Measurements from ENCODE around the gene CTBP2.

Gene CTBP2

DNA sequence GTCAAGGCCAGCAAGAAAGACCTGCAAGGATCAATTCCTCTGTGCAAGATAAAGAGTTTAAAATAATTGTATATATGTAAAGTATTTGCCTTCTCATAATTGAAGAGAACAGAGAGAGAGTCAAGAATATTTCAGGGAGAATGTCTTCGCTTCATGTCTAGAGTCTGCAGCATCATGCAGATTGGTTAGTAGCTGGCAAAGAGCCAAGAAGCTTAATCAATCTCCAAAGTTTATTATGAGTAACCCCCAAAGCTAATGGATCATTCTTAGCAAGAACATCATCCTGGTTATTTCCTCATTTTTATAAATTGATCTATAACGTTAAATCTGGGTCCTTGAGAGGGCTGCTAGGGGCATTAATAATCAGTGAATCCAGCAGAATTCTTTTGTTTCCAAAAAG, 38.9 kb upstream of the CTBP2 start:
- no peak overlapping the region for H2BK120ac ChIP-seq (ENCODE audit: low read depth, low read length)
- no peak overlapping the region for H3K9ac ChIP-seq (ENCODE audit: low read length)
- no peak overlapping the region for H3K4ac ChIP-seq (ENCODE audit: low read depth, low read length)
- no peak for DNase-seq
- no CpG with 5 or more reads among the region's 2 CpGs for WGBS (ENCODE audit: extremely low coverage, insufficient coverage, low lambda C conversion rate)
- H3K36me3 ChIP-seq (ENCODE audit: control insufficient read depth, insufficient read depth, low read length): no peaks in the 10 kb centered on the region
- H4K5ac ChIP-seq (ENCODE audit: low read length): no peak overlapping the region
- no peak overlapping the region for H2BK15ac ChIP-seq (replicated peaks; ENCODE audit: low read depth)
- H3K79me2 ChIP-seq (ENCODE audit: control insufficient read depth, insufficient read depth, low read length): no peaks in the 10 kb centered on the region
- no peak overlapping the region for H3K4me3 ChIP-seq (ENCODE audit: low read length)
- no peak overlapping the region for H3K23ac ChIP-seq (ENCODE audit: low read length)
- H3K4me1 ChIP-seq (ENCODE audit: control insufficient read depth, low read depth, low read length): no peaks in the 10 kb centered on the region
- H3K27me3 ChIP-seq (ENCODE audit: insufficient read depth, low read length, poor library complexity): no peaks in the 10 kb centered on the region
- H3K56ac ChIP-seq (ENCODE audit: low read length): no peak overlapping the region
- H3K27ac ChIP-seq (ENCODE audit: low read depth, low read length): no peak overlapping the region
- H3K79me1 ChIP-seq (ENCODE audit: low read length): no peaks in the 10 kb centered on the region
- no peak overlapping the region for H2BK5ac ChIP-seq (ENCODE audit: low read length)
- H3K18ac ChIP-seq (ENCODE audit: low read length): no peak overlapping the region
- H4K8ac ChIP-seq (ENCODE audit: low read depth, low read length): no peak overlapping the region
- H3K4me2 ChIP-seq (ENCODE audit: low read length): no peak overlapping the region
- H2AK5ac ChIP-seq (ENCODE audit: low read length): no peak overlapping the region

DNA sequence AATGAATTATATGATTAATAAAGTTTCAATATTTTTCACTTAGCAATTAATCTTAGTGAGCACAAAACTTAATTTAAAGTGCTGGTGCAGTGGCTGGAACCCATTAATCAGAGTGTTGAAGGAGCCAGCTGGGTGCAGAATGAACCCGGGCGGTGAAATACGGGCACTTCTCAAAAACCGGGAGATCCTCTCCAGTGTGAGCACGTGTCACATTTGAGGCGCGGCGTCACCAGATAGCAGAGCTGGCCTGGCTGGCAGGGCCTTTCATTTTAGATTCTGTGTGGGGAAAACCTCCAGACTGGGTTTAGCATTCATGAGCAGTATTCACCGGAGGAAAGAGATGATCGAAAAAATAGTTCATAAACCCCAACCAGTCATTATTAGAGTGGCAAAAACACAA, 34.5 kb upstream of the CTBP2 start:
- Histone ChIP-seq H2BK5ac (ENCODE audit: low read length) (no peak overlapping the region), H2BK120ac (ENCODE audit: low read depth, low read length) (no peak overlapping the region), H3K23ac (ENCODE audit: low read length) (no peak overlapping the region), H3K4me1 (ENCODE audit: control insufficient read depth, low read depth, low read length) (no peaks in the 10 kb centered on the region), H3K36me3 (ENCODE audit: control insufficient read depth, insufficient read depth, low read length) (no peaks in the 10 kb centered on the region), H4K5ac (ENCODE audit: low read length) (no peak overlapping the region), H3K4me2 (ENCODE audit: low read length) (no peak overlapping the region), H3K79me1 (ENCODE audit: low read length) (no peaks in the 10 kb centered on the region), H3K27me3 (ENCODE audit: insufficient read depth, low read length, poor library complexity) (no peaks in the 10 kb centered on the region), H3K4me3 (ENCODE audit: low read length) (no peak overlapping the region), H3K27ac (ENCODE audit: low read depth, low read length) (no peak overlapping the region), H3K9ac (ENCODE audit: low read length) (no peak overlapping the region), H3K79me2 (ENCODE audit: control insufficient read depth, insufficient read depth, low read length) (no peaks in the 10 kb centered on the region), H4K8ac (ENCODE audit: low read depth, low read length) (no peak overlapping the region), H3K18ac (ENCODE audit: low read length) (no peak overlapping the region), H2BK15ac (replicated peaks; ENCODE audit: low read depth) (no peak overlapping the region), H3K56ac (ENCODE audit: low read length) (no peak overlapping the region), H2AK5ac (ENCODE audit: low read length) (no peak overlapping the region), H3K4ac (ENCODE audit: low read depth, low read length) (no peak overlapping the region)
- no peak for DNase-seq
- WGBS (ENCODE audit: extremely low coverage, insufficient coverage, low lambda C conversion rate): no CpG with 5 or more reads among the region's 10 CpGs

DNA sequence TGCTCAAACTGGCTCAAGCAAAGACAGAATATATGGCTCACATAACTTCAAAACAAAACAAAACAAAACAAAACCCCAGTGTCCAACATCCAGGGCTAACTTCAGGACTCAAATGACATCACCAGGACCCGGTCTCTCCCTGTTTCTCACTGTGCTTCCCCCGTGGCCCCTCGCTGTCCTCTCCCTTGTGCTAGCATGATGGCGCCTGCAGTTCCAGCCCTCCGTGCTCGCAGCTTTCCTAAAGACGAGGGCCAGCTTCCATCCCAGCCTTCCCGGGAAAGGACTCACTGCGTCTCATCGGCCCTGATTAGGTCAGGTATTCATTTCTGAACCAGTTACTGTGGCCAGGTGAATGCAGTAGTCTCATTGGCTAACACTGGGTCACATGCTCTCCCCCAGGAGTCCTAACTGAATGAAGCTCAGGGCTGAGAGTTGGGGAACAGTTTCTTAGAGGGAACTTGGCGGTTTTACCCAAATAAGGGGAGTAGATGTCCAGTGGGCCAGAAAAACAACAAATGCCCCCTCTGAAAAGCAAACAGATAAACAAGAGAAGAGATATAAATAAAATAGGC, 33.0 kb upstream of the CTBP2 start:
- H3K9ac ChIP-seq (ENCODE audit: low read length): no peak overlapping the region
- H3K36me3 ChIP-seq (ENCODE audit: control insufficient read depth, insufficient read depth, low read length): no peaks in the 10 kb centered on the region
- H2BK15ac ChIP-seq (replicated peaks; ENCODE audit: low read depth): no peak overlapping the region
- H3K18ac ChIP-seq (ENCODE audit: low read length): no peak overlapping the region
- no peak overlapping the region for H3K4ac ChIP-seq (ENCODE audit: low read depth, low read length)
- H3K27ac ChIP-seq (ENCODE audit: low read depth, low read length): no peak overlapping the region
- no peak overlapping the region for H2BK120ac ChIP-seq (ENCODE audit: low read depth, low read length)
- no peaks in the 10 kb centered on the region for H3K79me2 ChIP-seq (ENCODE audit: control insufficient read depth, insufficient read depth, low read length)
- H4K8ac ChIP-seq (ENCODE audit: low read depth, low read length): no peak overlapping the region
- no peak overlapping the region for H3K56ac ChIP-seq (ENCODE audit: low read length)
- H3K4me2 ChIP-seq (ENCODE audit: low read length): no peak overlapping the region
- no peak overlapping the region for H3K23ac ChIP-seq (ENCODE audit: low read length)
- H2BK5ac ChIP-seq (ENCODE audit: low read length): no peak overlapping the region
- no peaks in the 10 kb centered on the region for H3K79me1 ChIP-seq (ENCODE audit: low read length)
- H4K5ac ChIP-seq (ENCODE audit: low read length): no peak overlapping the region
- no peaks in the 10 kb centered on the region for H3K4me1 ChIP-seq (ENCODE audit: control insufficient read depth, low read depth, low read length)
- no CpG with 5 or more reads among the region's 11 CpGs for WGBS (ENCODE audit: extremely low coverage, insufficient coverage, low lambda C conversion rate)
- DNase-seq: no peak
- no peaks in the 10 kb centered on the region for H3K27me3 ChIP-seq (ENCODE audit: insufficient read depth, low read length, poor library complexity)
- no peak overlapping the region for H2AK5ac ChIP-seq (ENCODE audit: low read length)
- no peak overlapping the region for H3K4me3 ChIP-seq (ENCODE audit: low read length)

DNA sequence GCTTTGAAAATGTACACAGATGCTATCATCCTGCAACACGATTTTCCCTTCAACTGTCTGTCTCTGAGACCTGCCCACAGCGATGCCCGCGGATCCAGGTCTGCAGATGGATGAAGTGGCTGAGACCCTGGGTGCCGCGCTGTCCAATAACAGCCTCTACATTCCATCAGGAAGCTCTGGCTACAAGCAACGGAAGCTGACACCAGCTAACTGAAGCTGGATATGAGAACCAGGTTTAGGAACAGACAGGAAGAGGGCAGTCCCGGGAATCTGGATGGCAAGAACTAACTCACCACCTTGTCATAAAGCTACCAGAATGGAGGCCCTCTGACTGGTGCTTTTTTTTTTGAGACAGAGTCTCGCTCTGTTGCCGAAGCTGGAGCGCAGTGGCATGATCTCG, 32.3 kb upstream of the CTBP2 start:
- no peak overlapping the region for H4K8ac ChIP-seq (ENCODE audit: low read depth, low read length)
- no peak overlapping the region for H3K27ac ChIP-seq (ENCODE audit: low read depth, low read length)
- no peak overlapping the region for H3K23ac ChIP-seq (ENCODE audit: low read length)
- no peaks in the 10 kb centered on the region for H3K27me3 ChIP-seq (ENCODE audit: insufficient read depth, low read length, poor library complexity)
- WGBS (ENCODE audit: extremely low coverage, insufficient coverage, low lambda C conversion rate): no CpG with 5 or more reads among the region's 12 CpGs
- no peak overlapping the region for H3K9ac ChIP-seq (ENCODE audit: low read length)
- H3K4me2 ChIP-seq (ENCODE audit: low read length): no peak overlapping the region
- no peak overlapping the region for H3K4me3 ChIP-seq (ENCODE audit: low read length)
- no peaks in the 10 kb centered on the region for H3K79me1 ChIP-seq (ENCODE audit: low read length)
- H4K5ac ChIP-seq (ENCODE audit: low read length): no peak overlapping the region
- H3K18ac ChIP-seq (ENCODE audit: low read length): no peak overlapping the region
- H2BK120ac ChIP-seq (ENCODE audit: low read depth, low read length): no peak overlapping the region
- no peaks in the 10 kb centered on the region for H3K36me3 ChIP-seq (ENCODE audit: control insufficient read depth, insufficient read depth, low read length)
- H2BK5ac ChIP-seq (ENCODE audit: low read length): no peak overlapping the region
- no peak overlapping the region for H2BK15ac ChIP-seq (replicated peaks; ENCODE audit: low read depth)
- no peaks in the 10 kb centered on the region for H3K4me1 ChIP-seq (ENCODE audit: control insufficient read depth, low read depth, low read length)
- H3K4ac ChIP-seq (ENCODE audit: low read depth, low read length): no peak overlapping the region
- no peaks in the 10 kb centered on the region for H3K79me2 ChIP-seq (ENCODE audit: control insufficient read depth, insufficient read depth, low read length)
- no peak for DNase-seq
- no peak overlapping the region for H3K56ac ChIP-seq (ENCODE audit: low read length)
- H2AK5ac ChIP-seq (ENCODE audit: low read length): no peak overlapping the region

DNA sequence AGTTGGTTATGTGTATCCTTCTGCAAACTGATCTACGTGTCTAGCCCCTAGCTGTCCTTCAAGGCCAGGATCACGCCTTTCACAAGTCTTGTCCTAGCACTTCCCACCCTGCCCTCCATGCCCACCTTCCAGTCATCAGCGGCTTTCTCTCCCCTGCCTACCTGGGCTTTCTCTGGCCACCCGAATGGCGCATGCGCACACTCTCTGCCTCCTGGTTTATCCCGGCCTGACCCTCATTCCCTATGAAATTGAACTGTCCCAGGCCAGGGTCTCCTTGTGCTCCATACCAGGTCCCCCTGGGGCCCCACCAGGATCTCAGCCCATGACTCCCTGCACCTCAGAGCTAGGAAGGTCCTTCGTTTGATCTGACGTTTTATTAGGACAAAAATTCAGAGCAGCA, 31.6 kb upstream of the CTBP2 start:
- Histone ChIP-seq H3K4ac (ENCODE audit: low read depth, low read length) (no peak overlapping the region), H4K5ac (ENCODE audit: low read length) (no peak overlapping the region), H3K4me2 (ENCODE audit: low read length) (no peak overlapping the region), H3K9ac (ENCODE audit: low read length) (no peak overlapping the region), H3K36me3 (ENCODE audit: control insufficient read depth, insufficient read depth, low read length) (no peaks in the 10 kb centered on the region), H2AK5ac (ENCODE audit: low read length) (no peak overlapping the region), H4K8ac (ENCODE audit: low read depth, low read length) (no peak overlapping the region), H3K27ac (ENCODE audit: low read depth, low read length) (no peak overlapping the region), H3K79me1 (ENCODE audit: low read length) (no peaks in the 10 kb centered on the region), H3K18ac (ENCODE audit: low read length) (no peak overlapping the region), H2BK5ac (ENCODE audit: low read length) (no peak overlapping the region), H3K4me3 (ENCODE audit: low read length) (no peak overlapping the region), H3K23ac (ENCODE audit: low read length) (no peak overlapping the region), H2BK15ac (replicated peaks; ENCODE audit: low read depth) (no peak overlapping the region), H3K4me1 (ENCODE audit: control insufficient read depth, low read depth, low read length) (no peaks in the 10 kb centered on the region), H3K79me2 (ENCODE audit: control insufficient read depth, insufficient read depth, low read length) (no peaks in the 10 kb centered on the region), H3K56ac (ENCODE audit: low read length) (no peak overlapping the region), H3K27me3 (ENCODE audit: insufficient read depth, low read length, poor library complexity) (no peaks in the 10 kb centered on the region), H2BK120ac (ENCODE audit: low read depth, low read length) (no peak overlapping the region)
- no CpG with 5 or more reads among the region's 9 CpGs for WGBS (ENCODE audit: extremely low coverage, insufficient coverage, low lambda C conversion rate)
- DNase-seq: no peak

DNA sequence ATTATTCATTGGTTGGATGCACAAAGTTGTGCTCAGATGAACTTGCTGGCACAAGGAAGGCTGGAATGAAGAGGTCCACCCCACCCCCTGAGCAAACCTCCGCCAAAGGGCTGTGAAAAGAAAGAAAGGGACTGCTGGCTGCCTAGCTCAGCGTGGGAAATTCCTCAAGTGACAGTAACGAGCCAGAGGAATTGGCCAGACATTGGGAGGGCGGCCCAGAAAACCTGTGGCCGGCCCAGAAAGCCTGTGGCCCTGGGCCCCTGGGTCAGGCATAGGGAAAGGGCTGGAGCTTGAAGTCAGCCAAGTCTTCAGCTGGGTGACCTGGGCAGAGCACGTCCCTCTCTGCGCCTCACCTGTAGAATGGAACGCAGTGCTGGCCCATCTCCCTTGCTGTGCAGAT, 30.6 kb upstream of the CTBP2 start:
- DNase-seq: peak; percentile 27
- no peaks in the 10 kb centered on the region for H3K36me3 ChIP-seq (ENCODE audit: control insufficient read depth, insufficient read depth, low read length)
- H3K79me1 ChIP-seq (ENCODE audit: low read length): no peaks in the 10 kb centered on the region
- no peak overlapping the region for H2BK15ac ChIP-seq (replicated peaks; ENCODE audit: low read depth)
- no peak overlapping the region for H4K8ac ChIP-seq (ENCODE audit: low read depth, low read length)
- H3K27me3 ChIP-seq (ENCODE audit: insufficient read depth, low read length, poor library complexity): no peaks in the 10 kb centered on the region
- no peaks in the 10 kb centered on the region for H3K4me1 ChIP-seq (ENCODE audit: control insufficient read depth, low read depth, low read length)
- H2BK120ac ChIP-seq (ENCODE audit: low read depth, low read length): no peak overlapping the region
- H3K4me3 ChIP-seq (ENCODE audit: low read length): no peak overlapping the region
- H2AK5ac ChIP-seq (ENCODE audit: low read length): no peak overlapping the region
- no peak overlapping the region for H3K23ac ChIP-seq (ENCODE audit: low read length)
- H3K4me2 ChIP-seq (ENCODE audit: low read length): no peak overlapping the region
- no peak overlapping the region for H3K18ac ChIP-seq (ENCODE audit: low read length)
- no peak overlapping the region for H2BK5ac ChIP-seq (ENCODE audit: low read length)
- no peak overlapping the region for H4K5ac ChIP-seq (ENCODE audit: low read length)
- H3K27ac ChIP-seq (ENCODE audit: low read depth, low read length): no peak overlapping the region
- H3K56ac ChIP-seq (ENCODE audit: low read length): no peak overlapping the region
- no peak overlapping the region for H3K4ac ChIP-seq (ENCODE audit: low read depth, low read length)
- no CpG with 5 or more reads among the region's 8 CpGs for WGBS (ENCODE audit: extremely low coverage, insufficient coverage, low lambda C conversion rate)
- no peaks in the 10 kb centered on the region for H3K79me2 ChIP-seq (ENCODE audit: control insufficient read depth, insufficient read depth, low read length)
- no peak overlapping the region for H3K9ac ChIP-seq (ENCODE audit: low read length)
